Progenitor cell of endocrine pancreas (in vitro differentiated cells): ENCODE results near the gene CACNA2D4. TPM values are rescaled to one million over a fixed set of nuclear protein-coding genes. Genes with fewer than 3 reads are reported as not detected.

Experiments used
- DNase-seq: peaks from one replicate; pipeline ENCODE4 v3.0.0; 2021; ENCODE audit warnings: low spot score; ENCODE audit not compliant: unreplicated experiment
- H3K27ac Mint-ChIP-seq: 2 replicates; pipeline ENCODE4 v1.8.0; 2021; ENCODE audit warnings: mild to moderate bottlenecking, moderate library complexity, mixed read lengths
- H3K27me3 Mint-ChIP-seq: 2 replicates; pipeline ENCODE4 v1.8.0; 2021; ENCODE audit warnings: mixed read lengths
- H3K36me3 Mint-ChIP-seq: 2 replicates; pipeline ENCODE4 v1.8.0; 2022; ENCODE audit warnings: mixed read lengths; ENCODE audit not compliant: insufficient read depth
- H3K4me1 Mint-ChIP-seq: 2 replicates; pipeline ENCODE4 v1.8.0; 2021; ENCODE audit warnings: low read depth, mixed read lengths
- H3K4me3 Mint-ChIP-seq: 2 replicates; pipeline ENCODE4 v1.8.0; 2021; ENCODE audit warnings: low read depth, mild to moderate bottlenecking, moderate library complexity, mixed read lengths
- H3K9me3 Mint-ChIP-seq: 2 replicates; pipeline ENCODE4 v1.8.0; 2021; ENCODE audit warnings: low read depth, mixed read lengths
- CTCF ChIP-seq: fragments of 200-600 bp; sonication (generic); IDR thresholded peaks from one replicate; pipeline ENCODE4 v1.5.0; 2021; ENCODE audit warnings: antibody characterized with exemption, mild to moderate bottlenecking; ENCODE audit not compliant: unreplicated experiment
- total RNA-seq: library from RNA; stranded (reverse); gene quantifications from 2 replicates; pipeline ENCODE4 v1.2.1, GENCODE V29; 2021

CACNA2D4 gene
- total RNA-seq, 1 donor from 2014 or later: 0.34 TPM

GRCh38 chr12:1810201-1810930, 108.1 kb downstream of the CACNA2D4 start:
- H3K36me3 Mint-ChIP-seq: no peaks in the 10 kb centered on the region
- no peak overlapping the region for H3K4me3 Mint-ChIP-seq
- DNase-seq: no peak
- TF ChIP-seq CTCF: no peak
- peaks cover 17% of the 10 kb centered on the region for H3K27me3 Mint-ChIP-seq
- H3K9me3 Mint-ChIP-seq: no peaks in the 10 kb centered on the region
- no peaks in the 10 kb centered on the region for H3K4me1 Mint-ChIP-seq
- H3K27ac Mint-ChIP-seq: no peak overlapping the region

GRCh38 chr12:1809591-1810190, 108.8 kb downstream of the CACNA2D4 start:
- Mint-ChIP-seq H3K27ac (no peak overlapping the region), H3K27me3 (peaks cover 12% of the 10 kb centered on the region), H3K4me1 (no peaks in the 10 kb centered on the region), H3K36me3 (no peaks in the 10 kb centered on the region), H3K4me3 (no peak overlapping the region), H3K9me3 (no peaks in the 10 kb centered on the region)
- no peak for DNase-seq
- no peak for TF ChIP-seq CTCF

GRCh38 chr12:1808798-1809480, 109.5 kb downstream of the CACNA2D4 start:
- Mint-ChIP-seq H3K27me3 (peaks cover 7% of the 10 kb centered on the region), H3K4me3 (no peak overlapping the region), H3K9me3 (no peaks in the 10 kb centered on the region), H3K36me3 (no peaks in the 10 kb centered on the region), H3K27ac (no peak overlapping the region), H3K4me1 (no peaks in the 10 kb centered on the region)
- no peak for TF ChIP-seq CTCF
- DNase-seq: no peak

GRCh38 chr12:1808036-1808797, 110.2 kb downstream of the CACNA2D4 start:
- Mint-ChIP-seq H3K27ac (no peak overlapping the region), H3K27me3 (peaks cover 3% of the 10 kb centered on the region), H3K9me3 (no peaks in the 10 kb centered on the region), H3K36me3 (no peaks in the 10 kb centered on the region), H3K4me1 (no peaks in the 10 kb centered on the region), H3K4me3 (no peak overlapping the region)
- no peak for TF ChIP-seq CTCF
- no peak for DNase-seq
